HepG2 (cell line): ENCODE results near the gene PPM1H.

ENCODE experiments used
- ELF1 ChIP-seq: sonication (generic); formaldehyde crosslinking; IDR thresholded peaks from 2 replicates; pipeline ENCODE4 v1.4.0; 2020; ENCODE audit warnings: missing genetic modification reagents
- EZH2 ChIP-seq: conservative IDR thresholded peaks from 2 replicates; pipeline ENCODE4 v1.6.1; 2012; ENCODE audit warnings: mild to moderate bottlenecking, low read depth, low read length, moderate library complexity
- ZBTB21 ChIP-seq: sonication (generic); formaldehyde crosslinking; IDR thresholded peaks from 2 replicates; pipeline ENCODE4 v1.4.0; 2020; ENCODE audit warnings: missing genetic modification reagents
- ZNF543 ChIP-seq: sonication (generic); formaldehyde crosslinking; IDR thresholded peaks from 2 replicates; pipeline ENCODE4 v1.4.0; 2020; ENCODE audit warnings: mild to moderate bottlenecking, missing genetic modification reagents
- TF ChIP-seq, protein P1 (sequence below): sonication (generic); formaldehyde crosslinking; IDR thresholded peaks from 2 replicates; pipeline ENCODE4 v1.5.0; 2020; ENCODE audit warnings: mild to moderate bottlenecking, missing genetic modification reagents, moderate library complexity
- TF ChIP-seq, protein P2 (sequence below): sonication (generic); formaldehyde crosslinking; IDR thresholded peaks from 2 replicates; pipeline ENCODE4 v1.8.1; 2023; ENCODE audit warnings: missing genetic modification reagents, inconsistent platforms, borderline replicate concordance

DNA sequence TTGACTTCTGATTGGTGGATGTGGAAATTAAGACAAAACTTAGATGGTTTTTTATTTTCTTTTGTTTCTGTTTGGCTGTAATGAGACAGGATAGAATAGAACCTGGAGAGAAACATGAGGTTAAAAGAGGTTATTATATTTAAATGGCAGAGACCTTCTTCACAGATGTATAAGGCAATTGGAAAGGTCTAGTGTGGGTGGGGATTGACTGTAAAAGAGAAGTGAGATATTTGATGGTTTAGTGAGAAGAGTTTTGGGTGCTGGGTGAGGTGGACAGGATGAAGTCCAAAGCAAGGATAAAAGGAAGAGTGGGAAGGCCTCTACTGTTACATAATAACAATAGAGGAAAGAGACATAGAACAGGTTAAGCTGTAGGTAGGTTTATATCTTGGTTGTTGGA lies 43.8 kb upstream of the PPM1H start:
- TF ChIP-seq, protein P1, sequence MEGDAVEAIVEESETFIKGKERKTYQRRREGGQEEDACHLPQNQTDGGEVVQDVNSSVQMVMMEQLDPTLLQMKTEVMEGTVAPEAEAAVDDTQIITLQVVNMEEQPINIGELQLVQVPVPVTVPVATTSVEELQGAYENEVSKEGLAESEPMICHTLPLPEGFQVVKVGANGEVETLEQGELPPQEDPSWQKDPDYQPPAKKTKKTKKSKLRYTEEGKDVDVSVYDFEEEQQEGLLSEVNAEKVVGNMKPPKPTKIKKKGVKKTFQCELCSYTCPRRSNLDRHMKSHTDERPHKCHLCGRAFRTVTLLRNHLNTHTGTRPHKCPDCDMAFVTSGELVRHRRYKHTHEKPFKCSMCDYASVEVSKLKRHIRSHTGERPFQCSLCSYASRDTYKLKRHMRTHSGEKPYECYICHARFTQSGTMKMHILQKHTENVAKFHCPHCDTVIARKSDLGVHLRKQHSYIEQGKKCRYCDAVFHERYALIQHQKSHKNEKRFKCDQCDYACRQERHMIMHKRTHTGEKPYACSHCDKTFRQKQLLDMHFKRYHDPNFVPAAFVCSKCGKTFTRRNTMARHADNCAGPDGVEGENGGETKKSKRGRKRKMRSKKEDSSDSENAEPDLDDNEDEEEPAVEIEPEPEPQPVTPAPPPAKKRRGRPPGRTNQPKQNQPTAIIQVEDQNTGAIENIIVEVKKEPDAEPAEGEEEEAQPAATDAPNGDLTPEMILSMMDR (CRISPR knock-in tag), result no peak
- TF ChIP-seq ZBTB21 (CRISPR knock-in tag), result no peak
- no peak for TF ChIP-seq ZNF543 (CRISPR knock-in tag)
- TF ChIP-seq, protein P2, sequence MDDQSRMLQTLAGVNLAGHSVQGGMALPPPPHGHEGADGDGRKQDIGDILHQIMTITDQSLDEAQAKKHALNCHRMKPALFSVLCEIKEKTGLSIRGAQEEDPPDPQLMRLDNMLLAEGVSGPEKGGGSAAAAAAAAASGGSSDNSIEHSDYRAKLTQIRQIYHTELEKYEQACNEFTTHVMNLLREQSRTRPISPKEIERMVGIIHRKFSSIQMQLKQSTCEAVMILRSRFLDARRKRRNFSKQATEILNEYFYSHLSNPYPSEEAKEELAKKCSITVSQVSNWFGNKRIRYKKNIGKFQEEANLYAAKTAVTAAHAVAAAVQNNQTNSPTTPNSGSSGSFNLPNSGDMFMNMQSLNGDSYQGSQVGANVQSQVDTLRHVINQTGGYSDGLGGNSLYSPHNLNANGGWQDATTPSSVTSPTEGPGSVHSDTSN (CRISPR knock-in tag), result no peak
- no peak for TF ChIP-seq EZH2
- TF ChIP-seq ELF1 (CRISPR knock-in tag), result no peak
